ENCODE results near the gene PTRHD1. TPM values are rescaled to one million over a fixed set of nuclear protein-coding genes. Genes with fewer than 3 reads are reported as not detected.

Gene PTRHD1
- total RNA-seq, 1 experiment from 2014 or later: 35.1 TPM

DNA sequence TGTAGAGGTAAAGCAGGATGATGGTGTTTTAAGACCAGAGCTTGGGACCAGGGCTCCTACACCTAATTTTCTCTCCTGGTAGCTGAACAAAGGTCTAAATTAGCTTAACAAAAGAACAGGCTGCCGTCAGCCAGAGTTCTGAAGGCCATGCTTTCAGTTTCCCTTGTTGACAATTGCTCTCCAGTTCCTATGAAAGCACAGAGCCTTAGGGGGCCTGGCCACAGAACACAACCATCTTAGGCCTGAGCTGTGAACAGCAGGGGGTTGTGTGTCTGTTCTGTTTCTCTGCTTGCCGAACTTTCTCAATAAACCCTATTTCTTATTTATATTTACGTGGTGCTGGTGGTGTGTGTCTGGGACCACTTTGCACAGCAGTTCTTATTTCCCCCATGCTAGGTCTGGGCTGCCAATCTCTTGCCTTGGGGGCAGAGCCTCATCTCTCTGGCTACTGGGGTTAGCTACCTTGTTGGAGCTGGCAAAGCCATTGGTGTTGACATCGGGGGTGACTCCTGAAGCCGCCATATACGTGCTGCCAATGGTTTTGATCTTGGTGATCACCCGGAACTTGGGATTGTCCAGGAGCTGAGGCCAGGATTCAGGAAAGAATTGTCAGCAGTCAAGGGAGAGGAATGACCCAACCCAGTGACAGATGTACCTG is 29.0 kb upstream of the PTRHD1 start:
- CTCF ChIA-PET: interaction anchor here (0.9 kb wide), 1 partner anchor 412 kb away, joined by 5 read pairs; no protein-coding TSS in a partner anchor

DNA sequence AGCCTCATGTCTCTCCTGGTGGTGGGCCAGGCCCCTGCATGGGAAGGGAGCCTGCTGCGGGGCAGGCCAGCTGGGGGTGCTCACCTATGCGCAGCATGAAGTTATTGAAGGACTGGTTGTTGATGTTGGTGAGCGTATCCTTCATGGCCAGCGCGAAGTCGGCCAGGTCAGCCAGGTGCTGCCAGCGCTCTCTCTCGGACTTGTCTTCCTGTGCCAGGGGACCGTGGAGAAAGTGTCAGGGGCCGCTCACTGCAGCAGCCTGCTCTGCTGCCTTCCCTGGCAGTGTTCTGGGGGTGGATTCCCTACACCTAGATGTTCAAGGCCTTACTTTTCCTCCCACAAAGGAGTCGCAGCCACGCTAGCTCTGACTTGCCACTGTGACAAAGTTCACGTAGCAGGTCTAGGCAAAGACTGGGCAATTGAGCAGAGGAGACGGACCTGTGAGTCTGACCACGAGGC is 28.3 kb upstream of the PTRHD1 start:
- intact Hi-C loops (cut with micrococcal nuclease): loop anchor here (10.0 kb wide), 1 partner anchor 597 kb away; no protein-coding TSS in a partner anchor
- CTCF ChIA-PET: interaction anchor here (0.8 to 0.9 kb wide), 2 partner anchors 10 to 411 kb away, joined by 3 to 5 read pairs; no protein-coding TSS in a partner anchor
- no peaks in the 10 kb centered on the region for H3K4me1 Mint-ChIP-seq (ENCODE audit: insufficient read depth, unreplicated experiment)
- POLR2A ChIA-PET: no interaction called here
- no peak overlapping the region for H3K4me3 Mint-ChIP-seq (ENCODE audit: unreplicated experiment)
- H3K27me3 Mint-ChIP-seq (ENCODE audit: insufficient read depth, unreplicated experiment): no peaks in the 10 kb centered on the region
- H3K9me3 Mint-ChIP-seq (ENCODE audit: unreplicated experiment): no peaks in the 10 kb centered on the region
- TF ChIP-seq, protein P1, sequence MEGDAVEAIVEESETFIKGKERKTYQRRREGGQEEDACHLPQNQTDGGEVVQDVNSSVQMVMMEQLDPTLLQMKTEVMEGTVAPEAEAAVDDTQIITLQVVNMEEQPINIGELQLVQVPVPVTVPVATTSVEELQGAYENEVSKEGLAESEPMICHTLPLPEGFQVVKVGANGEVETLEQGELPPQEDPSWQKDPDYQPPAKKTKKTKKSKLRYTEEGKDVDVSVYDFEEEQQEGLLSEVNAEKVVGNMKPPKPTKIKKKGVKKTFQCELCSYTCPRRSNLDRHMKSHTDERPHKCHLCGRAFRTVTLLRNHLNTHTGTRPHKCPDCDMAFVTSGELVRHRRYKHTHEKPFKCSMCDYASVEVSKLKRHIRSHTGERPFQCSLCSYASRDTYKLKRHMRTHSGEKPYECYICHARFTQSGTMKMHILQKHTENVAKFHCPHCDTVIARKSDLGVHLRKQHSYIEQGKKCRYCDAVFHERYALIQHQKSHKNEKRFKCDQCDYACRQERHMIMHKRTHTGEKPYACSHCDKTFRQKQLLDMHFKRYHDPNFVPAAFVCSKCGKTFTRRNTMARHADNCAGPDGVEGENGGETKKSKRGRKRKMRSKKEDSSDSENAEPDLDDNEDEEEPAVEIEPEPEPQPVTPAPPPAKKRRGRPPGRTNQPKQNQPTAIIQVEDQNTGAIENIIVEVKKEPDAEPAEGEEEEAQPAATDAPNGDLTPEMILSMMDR (IDR thresholded peaks at IDR 0.05; ENCODE audit: unreplicated experiment): no peak
- no TSS peak for BruUV-seq (replicated peaks)
- H3K27ac Mint-ChIP-seq (ENCODE audit: low read depth, unreplicated experiment): no peak overlapping the region
- peaks cover 50% of the 10 kb centered on the region for H3K36me3 Mint-ChIP-seq (ENCODE audit: insufficient read depth, unreplicated experiment)
- no peak for DNase-seq (ENCODE audit: unreplicated experiment)

More for the DNA sequence above, 29.0 kb upstream of the PTRHD1 start:
- no TSS peak for BruUV-seq (replicated peaks)
- TF ChIP-seq, protein P1 (IDR thresholded peaks at IDR 0.05; ENCODE audit: unreplicated experiment): no peak
- POLR2A ChIA-PET: no interaction called here
- H3K27me3 Mint-ChIP-seq (ENCODE audit: insufficient read depth, unreplicated experiment): no peaks in the 10 kb centered on the region
- peaks cover 43% of the 10 kb centered on the region for H3K36me3 Mint-ChIP-seq (ENCODE audit: insufficient read depth, unreplicated experiment)
- no peak overlapping the region for H3K4me3 Mint-ChIP-seq (ENCODE audit: unreplicated experiment)
- DNase-seq (ENCODE audit: unreplicated experiment): no peak
- no peaks in the 10 kb centered on the region for H3K4me1 Mint-ChIP-seq (ENCODE audit: insufficient read depth, unreplicated experiment)
- H3K9me3 Mint-ChIP-seq (ENCODE audit: unreplicated experiment): no peaks in the 10 kb centered on the region
- intact Hi-C loops (cut with micrococcal nuclease): loop anchor here (10.0 kb wide), 1 partner anchor 597 kb away; no protein-coding TSS in a partner anchor
- H3K27ac Mint-ChIP-seq (ENCODE audit: low read depth, unreplicated experiment): no peak overlapping the region

DNA sequence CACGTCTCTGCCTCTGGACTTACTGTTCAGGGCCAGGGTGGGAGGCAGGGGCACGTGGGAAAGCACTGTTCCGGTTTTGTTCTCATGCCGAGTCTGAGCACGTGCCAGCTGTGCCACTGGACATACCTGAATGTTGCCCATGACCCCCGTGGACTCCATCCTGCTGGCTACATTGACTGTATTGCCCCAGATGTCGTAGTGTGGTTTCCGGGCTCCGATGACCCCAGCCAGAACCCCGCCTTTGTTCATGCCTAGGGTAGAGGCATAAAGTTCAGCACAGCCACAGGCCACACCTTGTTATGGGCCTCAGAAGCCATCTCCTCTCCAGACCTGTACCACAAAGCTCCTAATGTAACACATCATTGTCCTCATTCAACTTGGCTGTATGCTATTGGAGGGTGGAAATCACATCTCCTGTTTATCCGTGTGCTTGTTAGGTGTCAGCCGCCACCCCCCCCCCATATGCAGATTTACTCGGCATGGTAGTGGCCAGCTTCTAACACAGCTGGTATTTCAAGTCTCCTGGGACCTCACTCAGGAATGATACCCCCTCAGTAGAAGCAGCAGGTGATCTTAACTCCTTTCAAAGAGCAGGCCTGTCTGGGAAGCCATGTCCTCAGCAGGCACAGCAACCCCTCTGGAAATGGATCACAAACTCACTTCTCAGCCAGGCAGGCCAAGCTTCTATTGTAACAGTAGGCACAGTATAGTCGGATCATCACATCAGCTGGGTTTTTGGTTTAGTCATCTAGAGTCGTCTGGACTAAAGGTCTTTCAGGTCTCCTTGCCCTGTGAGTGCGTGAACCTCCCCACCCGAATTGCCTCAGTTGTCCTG is 27.6 kb upstream of the PTRHD1 start:
- CTCF ChIA-PET: interaction anchor here (0.8 to 1.5 kb wide), 2 partner anchors 11 to 411 kb away, joined by 3 to 6 read pairs; no protein-coding TSS in a partner anchor
- H3K9me3 Mint-ChIP-seq (ENCODE audit: unreplicated experiment): no peaks in the 10 kb centered on the region
- H3K4me1 Mint-ChIP-seq (ENCODE audit: insufficient read depth, unreplicated experiment): no peaks in the 10 kb centered on the region
- no peak overlapping the region for H3K27ac Mint-ChIP-seq (ENCODE audit: low read depth, unreplicated experiment)
- TF ChIP-seq, protein P1 (IDR thresholded peaks at IDR 0.05; ENCODE audit: unreplicated experiment): no peak
- no peak overlapping the region for H3K4me3 Mint-ChIP-seq (ENCODE audit: unreplicated experiment)
- POLR2A ChIA-PET: no interaction called here
- intact Hi-C loops (cut with micrococcal nuclease): loop anchor here (10.0 kb wide), 1 partner anchor 596 kb away; no protein-coding TSS in a partner anchor
- DNase-seq (ENCODE audit: unreplicated experiment): no peak
- BruUV-seq (replicated peaks): no TSS peak
- no peaks in the 10 kb centered on the region for H3K27me3 Mint-ChIP-seq (ENCODE audit: insufficient read depth, unreplicated experiment)
- H3K36me3 Mint-ChIP-seq (ENCODE audit: insufficient read depth, unreplicated experiment): peaks cover 55% of the 10 kb centered on the region

DNA sequence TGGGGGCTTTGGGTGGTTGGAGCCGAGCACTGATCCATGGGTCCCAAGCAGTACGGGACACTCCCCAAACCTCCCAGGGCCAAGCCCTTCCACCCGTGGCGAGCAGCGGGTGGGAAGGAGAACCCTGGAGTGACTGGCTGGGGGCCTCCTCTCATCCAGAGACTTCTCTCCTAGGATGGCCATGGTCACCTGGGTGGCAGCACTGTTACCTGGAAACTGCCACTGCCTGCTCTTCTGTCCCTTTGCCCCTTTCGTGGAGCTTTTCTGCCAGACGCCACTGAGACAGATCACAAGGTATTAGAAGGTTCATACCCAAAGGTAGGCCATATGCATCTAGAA is 27.0 kb upstream of the PTRHD1 start:
- CTCF ChIA-PET: interaction anchor here (0.6 to 1.5 kb wide), 3 partner anchors 55 to 743 kb away, joined by 3 to 6 read pairs (median 3); no protein-coding TSS in a partner anchor
- H3K4me3 Mint-ChIP-seq (ENCODE audit: unreplicated experiment): no peak overlapping the region

More for the DNA sequence above, 27.0 kb upstream of the PTRHD1 start:
- BruUV-seq (replicated peaks): no TSS peak
- TF ChIP-seq, protein P1 (IDR thresholded peaks at IDR 0.05; ENCODE audit: unreplicated experiment): no peak
- intact Hi-C loops (cut with micrococcal nuclease): loop anchor here (10.0 kb wide), 1 partner anchor 595 kb away; no protein-coding TSS in a partner anchor
- H3K9me3 Mint-ChIP-seq (ENCODE audit: unreplicated experiment): no peaks in the 10 kb centered on the region
- no peak overlapping the region for H3K27ac Mint-ChIP-seq (ENCODE audit: low read depth, unreplicated experiment)
- peaks cover 51% of the 10 kb centered on the region for H3K36me3 Mint-ChIP-seq (ENCODE audit: insufficient read depth, unreplicated experiment)
- POLR2A ChIA-PET: no interaction called here
- DNase-seq (ENCODE audit: unreplicated experiment): no peak
- no peaks in the 10 kb centered on the region for H3K4me1 Mint-ChIP-seq (ENCODE audit: insufficient read depth, unreplicated experiment)
- H3K27me3 Mint-ChIP-seq (ENCODE audit: insufficient read depth, unreplicated experiment): no peaks in the 10 kb centered on the region

All from MCF 10A (cell line).